ENCODE results near the gene RPS16. TPM values are rescaled to one million over a fixed set of nuclear protein-coding genes. Genes with fewer than 3 reads are reported as not detected.

RPS16 gene
- total and polyA plus RNA-seq, 3 donors from 2014 or later: 628 to 1,146 (median 1,122) TPM

DNA sequence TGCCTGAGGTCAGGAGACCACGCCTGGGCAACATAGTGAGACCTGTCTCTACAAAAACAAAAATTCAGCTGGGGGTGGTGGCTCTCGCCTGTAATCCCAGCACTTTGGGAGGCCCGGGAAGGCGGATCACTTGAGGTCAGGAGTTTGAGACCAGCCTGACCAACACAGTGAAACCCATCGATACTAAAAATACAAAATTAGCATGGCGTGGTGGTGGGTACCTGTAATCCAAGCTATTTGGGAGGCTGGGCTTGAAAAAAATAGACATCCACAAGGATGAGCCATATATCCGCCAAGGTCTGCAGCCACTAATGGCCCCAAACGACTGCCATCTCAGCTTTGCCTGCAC, 3.1 kb downstream of the RPS16 start:
- no peak overlapping the region for H3K27ac ChIP-seq
- intact Hi-C loops (cut with DNase I; ENCODE audit: low total_unique reads): no loop called here
- H3K27me3 ChIP-seq: no peaks in the 10 kb centered on the region
- peaks cover 36% of the 10 kb centered on the region for H3K4me1 ChIP-seq
- H3K36me3 ChIP-seq (ENCODE audit: low read depth, missing control alignments): no peaks in the 10 kb centered on the region
- WGBS, 2 donors: 95 to 96% methylated on average over 8 of the region's 8 CpGs
- TF ChIP-seq POLR2A (IDR thresholded peaks at IDR 0.05): no peak
- TF ChIP-seq, protein P1, sequence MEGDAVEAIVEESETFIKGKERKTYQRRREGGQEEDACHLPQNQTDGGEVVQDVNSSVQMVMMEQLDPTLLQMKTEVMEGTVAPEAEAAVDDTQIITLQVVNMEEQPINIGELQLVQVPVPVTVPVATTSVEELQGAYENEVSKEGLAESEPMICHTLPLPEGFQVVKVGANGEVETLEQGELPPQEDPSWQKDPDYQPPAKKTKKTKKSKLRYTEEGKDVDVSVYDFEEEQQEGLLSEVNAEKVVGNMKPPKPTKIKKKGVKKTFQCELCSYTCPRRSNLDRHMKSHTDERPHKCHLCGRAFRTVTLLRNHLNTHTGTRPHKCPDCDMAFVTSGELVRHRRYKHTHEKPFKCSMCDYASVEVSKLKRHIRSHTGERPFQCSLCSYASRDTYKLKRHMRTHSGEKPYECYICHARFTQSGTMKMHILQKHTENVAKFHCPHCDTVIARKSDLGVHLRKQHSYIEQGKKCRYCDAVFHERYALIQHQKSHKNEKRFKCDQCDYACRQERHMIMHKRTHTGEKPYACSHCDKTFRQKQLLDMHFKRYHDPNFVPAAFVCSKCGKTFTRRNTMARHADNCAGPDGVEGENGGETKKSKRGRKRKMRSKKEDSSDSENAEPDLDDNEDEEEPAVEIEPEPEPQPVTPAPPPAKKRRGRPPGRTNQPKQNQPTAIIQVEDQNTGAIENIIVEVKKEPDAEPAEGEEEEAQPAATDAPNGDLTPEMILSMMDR (IDR thresholded peaks at IDR 0.05): no peak
- no peak for DNase-seq
- no peaks in the 10 kb centered on the region for H3K9me3 ChIP-seq
- H3K4me3 ChIP-seq: no peak overlapping the region

DNA sequence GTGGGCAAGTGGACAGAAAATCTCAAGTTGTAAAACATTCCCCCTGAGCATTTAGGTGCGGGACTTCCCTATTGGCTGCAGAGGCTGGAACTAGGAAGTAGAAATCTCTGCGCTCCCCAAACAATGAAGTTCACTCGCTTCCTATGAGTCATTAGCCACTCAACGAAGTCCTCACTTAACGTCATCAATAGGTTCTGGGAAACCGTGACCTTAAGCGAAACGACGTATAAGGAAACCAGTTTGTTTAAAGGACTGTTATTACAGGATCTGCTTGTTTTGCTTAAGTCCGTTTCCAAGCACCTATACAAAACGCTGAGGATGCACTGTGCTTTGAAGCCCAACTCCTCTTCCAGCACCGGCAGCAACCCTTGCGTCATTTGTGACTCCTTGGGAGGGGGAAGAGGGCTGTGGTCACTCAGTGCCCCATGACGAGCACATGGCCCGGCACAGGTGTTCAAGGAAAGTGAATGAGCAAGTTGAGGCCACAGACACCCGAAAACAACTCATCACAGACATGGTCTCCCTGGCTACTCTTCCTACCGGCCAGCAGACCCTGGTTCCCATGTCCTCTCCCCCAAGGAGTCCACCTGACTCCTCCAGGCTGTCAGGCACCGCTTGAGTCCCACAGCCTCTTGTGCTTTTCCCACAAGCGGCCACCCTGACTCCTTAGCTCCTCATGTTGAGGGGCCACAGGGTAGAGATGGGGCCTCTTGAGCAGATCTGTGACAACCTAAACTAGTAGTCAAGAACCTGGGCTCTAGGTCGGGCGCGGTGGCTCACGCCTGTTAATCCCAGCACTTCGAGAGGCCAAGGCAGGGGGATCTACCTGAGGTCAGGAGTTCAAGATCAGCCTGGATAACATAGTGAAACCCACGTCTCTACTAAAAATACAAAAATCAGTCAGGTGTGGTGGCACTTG, 4.8 kb downstream of the RPS16 start:
- peak overlapping the region; percentile 63 to 65 for H3K27ac ChIP-seq
- H3K36me3 ChIP-seq (ENCODE audit: low read depth, missing control alignments): no peaks in the 10 kb centered on the region
- no peak overlapping the region for H3K4me3 ChIP-seq
- H3K4me1 ChIP-seq: peaks cover 32% of the 10 kb centered on the region
- H3K9me3 ChIP-seq: no peaks in the 10 kb centered on the region
- intact Hi-C loops (cut with DNase I; ENCODE audit: low total_unique reads): no loop called here
- WGBS, 2 donors: 74 to 78% methylated on average over 18 to 25 of the region's 25 CpGs
- no peaks in the 10 kb centered on the region for H3K27me3 ChIP-seq
- DNase-seq: no peak
- no peak for TF ChIP-seq POLR2A (IDR thresholded peaks at IDR 0.05)
- TF ChIP-seq, protein P1 (IDR thresholded peaks at IDR 0.05): no peak

DNA sequence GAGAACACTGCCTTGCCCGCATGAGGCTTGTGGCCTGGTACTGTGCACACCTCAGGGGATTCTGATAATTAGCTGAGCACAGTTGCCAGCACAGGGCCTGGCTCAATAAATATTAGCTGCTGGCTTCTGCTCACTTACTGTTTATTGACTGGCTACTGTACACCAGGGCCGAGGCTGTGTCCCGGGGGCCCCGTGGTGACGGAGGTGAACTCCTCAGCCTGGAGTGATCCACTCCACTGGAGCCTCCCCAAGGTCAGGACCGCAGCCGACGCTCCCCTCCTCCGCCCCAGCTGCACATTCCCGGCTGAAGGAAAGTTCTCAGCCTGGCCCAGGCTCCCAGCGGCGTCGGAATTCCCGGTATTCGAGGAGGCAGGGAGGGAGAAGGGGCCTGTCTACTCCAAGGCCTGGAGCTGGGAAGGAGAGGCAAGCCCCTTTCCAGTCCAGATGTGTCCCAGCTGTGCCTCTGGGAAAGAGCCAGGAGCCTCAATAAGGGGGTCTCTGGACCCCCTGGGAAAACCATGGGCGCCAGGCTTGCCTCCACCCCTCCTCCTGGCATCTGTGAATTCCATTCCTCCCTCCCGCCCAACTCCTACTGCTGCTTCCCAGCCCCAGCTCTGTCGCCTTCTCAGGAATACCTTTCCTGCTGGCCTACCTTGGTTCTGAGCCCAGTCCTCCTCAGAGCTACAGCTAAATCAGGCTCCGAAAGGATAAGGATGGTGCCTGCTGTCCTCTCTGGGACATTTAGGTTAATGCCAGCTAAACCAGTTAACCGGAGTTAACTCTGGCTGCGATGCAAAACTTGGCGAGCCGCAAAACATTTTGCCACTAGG, 7.3 kb downstream of the RPS16 start:
- peak; percentile 80 for DNase-seq
- 36 to 49% methylated on average over 11 to 23 of the region's 23 CpGs for WGBS, 2 donors
- Histone ChIP-seq H3K9me3 (no peaks in the 10 kb centered on the region), H3K4me3 (no peak overlapping the region), H3K27ac (peak overlapping the region; percentile 41 to 81), H3K36me3 (ENCODE audit: low read depth, missing control alignments) (no peaks in the 10 kb centered on the region), H3K27me3 (no peaks in the 10 kb centered on the region), H3K4me1 (peaks cover 19% of the 10 kb centered on the region)
- TF ChIP-seq POLR2A (IDR thresholded peaks at IDR 0.05): no peak
- TF ChIP-seq, protein P1 (IDR thresholded peaks at IDR 0.05): no peak
- intact Hi-C loops (cut with DNase I; ENCODE audit: low total_unique reads): loop anchor here (10.0 kb wide), 1 partner anchor 106 kb away; the partner anchor contains the start of gene EID2B

DNA sequence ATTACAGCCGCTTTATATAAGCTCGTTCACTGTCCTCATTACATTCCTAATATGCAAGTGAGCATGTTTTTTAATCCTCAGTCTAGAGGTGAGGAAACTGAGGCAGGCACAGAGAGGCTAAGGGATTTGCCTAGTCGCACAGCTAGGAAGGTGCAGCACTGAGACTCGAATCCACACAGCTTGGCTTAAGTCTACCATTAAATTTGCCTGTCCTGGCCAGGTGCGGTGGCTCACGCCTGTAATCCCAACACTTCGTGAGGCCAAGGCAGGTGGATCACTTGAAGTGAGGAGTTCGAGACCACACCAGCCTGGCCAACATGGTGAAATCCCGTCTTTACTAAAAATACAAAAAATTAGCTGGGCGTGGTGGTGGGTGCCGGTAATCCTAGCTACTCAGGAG, 8.0 kb downstream of the RPS16 start:
- Histone ChIP-seq H3K27me3 (no peaks in the 10 kb centered on the region), H3K27ac (peak overlapping the region in 1 of 2 donors; percentile 81), H3K4me1 (peaks cover 19% of the 10 kb centered on the region), H3K4me3 (no peak overlapping the region), H3K36me3 (ENCODE audit: low read depth, missing control alignments) (no peaks in the 10 kb centered on the region), H3K9me3 (no peaks in the 10 kb centered on the region)
- no peak for DNase-seq
- WGBS, 2 donors: 93 to 95% methylated on average over 11 of the region's 11 CpGs
- TF ChIP-seq, protein P1 (IDR thresholded peaks at IDR 0.05): no peak
- no peak for TF ChIP-seq POLR2A (IDR thresholded peaks at IDR 0.05)
- intact Hi-C loops (cut with DNase I; ENCODE audit: low total_unique reads): loop anchor here (10.0 kb wide), 1 partner anchor 107 kb away; the partner anchor contains the start of gene EID2B
